Suprapubic skin (tissue), 4 donors: ENCODE data around the gene ELMO1.

Source experiments
- EP300 ChIP-seq: sonication (generic); formaldehyde crosslinking; IDR thresholded peaks from one replicate; pipeline ENCODE4 v1.6.1; 2017; ENCODE audit warnings: antibody characterized with exemption
- POLR2A ChIP-seq, 2 donors: fragments of 450-650 bp; IDR thresholded peaks; one replicate each; pipeline ENCODE4 v1.6.1; 2017; ENCODE audit warnings: antibody characterized with exemption in 2 of 2, mild to moderate bottlenecking in 2 of 2, moderate library complexity in 2 of 2
- POLR2AphosphoS5 ChIP-seq, 3 donors: sonication (generic); formaldehyde crosslinking; IDR thresholded peaks; one replicate each; pipeline ENCODE4 v1.6.1; 2017; ENCODE audit warnings: antibody characterized with exemption in 3 of 3
- TF ChIP-seq, protein P1 (sequence below), 2 donors: fragments of 200-600 bp in 1 of 2; fragments of 450-650 bp in 1 of 2; sonication (generic) in 1 of 2; IDR thresholded peaks; one replicate each; pipeline ENCODE4 v1.5.1; 2016 to 2019; ENCODE audit warnings: antibody characterized with exemption in 2 of 2, mild to moderate bottlenecking in 1 of 2, moderate library complexity in 1 of 2

GRCh38 chr7:36979810-36980248 is 468.8 kb downstream of the ELMO1 start:
- TF ChIP-seq, protein P1, sequence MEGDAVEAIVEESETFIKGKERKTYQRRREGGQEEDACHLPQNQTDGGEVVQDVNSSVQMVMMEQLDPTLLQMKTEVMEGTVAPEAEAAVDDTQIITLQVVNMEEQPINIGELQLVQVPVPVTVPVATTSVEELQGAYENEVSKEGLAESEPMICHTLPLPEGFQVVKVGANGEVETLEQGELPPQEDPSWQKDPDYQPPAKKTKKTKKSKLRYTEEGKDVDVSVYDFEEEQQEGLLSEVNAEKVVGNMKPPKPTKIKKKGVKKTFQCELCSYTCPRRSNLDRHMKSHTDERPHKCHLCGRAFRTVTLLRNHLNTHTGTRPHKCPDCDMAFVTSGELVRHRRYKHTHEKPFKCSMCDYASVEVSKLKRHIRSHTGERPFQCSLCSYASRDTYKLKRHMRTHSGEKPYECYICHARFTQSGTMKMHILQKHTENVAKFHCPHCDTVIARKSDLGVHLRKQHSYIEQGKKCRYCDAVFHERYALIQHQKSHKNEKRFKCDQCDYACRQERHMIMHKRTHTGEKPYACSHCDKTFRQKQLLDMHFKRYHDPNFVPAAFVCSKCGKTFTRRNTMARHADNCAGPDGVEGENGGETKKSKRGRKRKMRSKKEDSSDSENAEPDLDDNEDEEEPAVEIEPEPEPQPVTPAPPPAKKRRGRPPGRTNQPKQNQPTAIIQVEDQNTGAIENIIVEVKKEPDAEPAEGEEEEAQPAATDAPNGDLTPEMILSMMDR (IDR thresholded peaks at IDR 0.05), result no peak
- TF ChIP-seq POLR2A (IDR thresholded peaks at IDR 0.05) (no peak), EP300 (no peak), POLR2AphosphoS5 (IDR thresholded peaks at IDR 0.05) (no peak)
